K562 (cell line): Measurements from ENCODE around the gene DDAH2. TPM values are rescaled to one million over a fixed set of nuclear protein-coding genes. Genes with fewer than 3 reads are reported as not detected.

Experiments used
- ARNT ChIP-seq, 2 experiments: fragments of 450-650 bp; IDR thresholded peaks; 2 replicates each; pipeline ENCODE4 v1.6.1; 2016; ENCODE audit warnings: mild to moderate bottlenecking in 1 of 2
- CBFA2T3 ChIP-seq: fragments of 450-650 bp; IDR thresholded peaks from 2 replicates; pipeline ENCODE4 v1.6.1; 2017
- CEBPG ChIP-seq, 3 experiments: fragments of 200-800 bp in 1 of 3; sonication (Bioruptor generic) in 1 of 3; sonication (generic) in 1 of 3; formaldehyde crosslinking in 1 of 3; IDR thresholded peaks in 2 of 3; conservative IDR thresholded peaks in 1 of 3; 2 replicates each; pipeline versions ENCODE4 v1.6.1 to v1.8.0; 2016 to 2022; ENCODE audit warnings: missing compliant biosample characterization in 2 of 3, missing genetic modification characterization in 2 of 3, mild to moderate bottlenecking in 1 of 3, missing genetic modification reagents in 1 of 3
- GATA2 ChIP-seq: sonication (generic); formaldehyde crosslinking; IDR thresholded peaks from 2 replicates; pipeline ENCODE4 v1.4.0; 2020; ENCODE audit warnings: mild to moderate bottlenecking, missing genetic modification reagents
- HMG20B ChIP-seq: fragments of 250-450 bp; sonication (Bioruptor Pico); IDR thresholded peaks from 2 replicates; pipeline ENCODE4 v1.5.0; 2021; ENCODE audit warnings: mild to moderate bottlenecking
- NFYB ChIP-seq: IDR thresholded peaks from 2 replicates; pipeline ENCODE4 v1.6.1; 2011; ENCODE audit warnings: mild to moderate bottlenecking, moderate library complexity; ENCODE audit not compliant: insufficient read length; ENCODE audit errors: extremely low read depth
- PHF8 ChIP-seq: fragments of 200-600 bp; sonication (generic); IDR thresholded peaks from 2 replicates; pipeline ENCODE4 v1.6.1; 2012; ENCODE audit warnings: mixed run types, mild to moderate bottlenecking, inconsistent platforms, low read length, moderate library complexity, borderline replicate concordance
- PML ChIP-seq: IDR thresholded peaks from 2 replicates; pipeline ENCODE4 v1.6.1; 2012; ENCODE audit warnings: low read length, inconsistent platforms
- POLR2B ChIP-seq: fragments of 450-650 bp; IDR thresholded peaks from 2 replicates; pipeline ENCODE4 v1.6.1; 2018; ENCODE audit warnings: low read depth; ENCODE audit not compliant: partially characterized antibody
- SMARCA4 ChIP-seq: fragments of 450-650 bp; IDR thresholded peaks from 2 replicates; pipeline ENCODE4 v1.6.1; 2016
- SMARCB1 ChIP-seq: IDR thresholded peaks from 2 replicates; pipeline ENCODE4 v1.6.1; 2011; ENCODE audit warnings: improper control_type of control experiment, low read depth; ENCODE audit not compliant: insufficient read length
- TEAD4 ChIP-seq, 2 experiments: sonication (generic) in 1 of 2; formaldehyde crosslinking in 1 of 2; IDR thresholded peaks; 2 replicates each; pipeline versions ENCODE4 v1.6.1 to v1.8.0; 2012 to 2022; ENCODE audit warnings: borderline replicate concordance in 1 of 2, inconsistent platforms in 1 of 2, low read length in 1 of 2, mild to moderate bottlenecking in 1 of 2, missing genetic modification reagents in 1 of 2
- ZBTB1 ChIP-seq: sonication (generic); formaldehyde crosslinking; IDR thresholded peaks from 2 replicates; pipeline ENCODE4 v1.8.1; 2023; ENCODE audit warnings: missing genetic modification reagents, low read depth, mild to moderate bottlenecking, borderline replicate concordance
- polyA plus RNA-seq, 8 experiments: library from polyadenylated mRNA; depleted of rRNA in 4 of 8; stranded (reverse) in 5 of 8; unstranded in 3 of 8; fragments of >200 nt; fragmentation: Nextera tagmentation in 2 of 8; fragmentation: Illumina TruSeq in 1 of 8; extraction: Ambion mirVana in 2 of 8; extraction: Trizol in 1 of 8; gene quantifications; 2 replicates each; pipeline versions ENCODE4 v1.2.1 to v1.2.3, GENCODE V29; 2011 to 2014; ENCODE audit warnings: inconsistent platforms in 1 of 8, missing spikeins in 1 of 8
- total RNA-seq, 7 experiments: library from RNA; depleted of rRNA in 6 of 7; stranded (reverse); fragments of >200 nt in 6 of 7; fragmentation: Illumina TruSeq in 2 of 7; extraction: Trizol in 2 of 7; gene quantifications; 2 replicates each; pipeline versions ENCODE4 v1.2.1 to v1.2.3, GENCODE V29; 2011 to 2021; ENCODE audit warnings: low replicate concordance in 1 of 7
- TF ChIP-seq, protein P1 (sequence below): fragments of 450-650 bp; formaldehyde crosslinking; IDR thresholded peaks from 2 replicates; pipeline ENCODE4 v1.4.0; 2020; ENCODE audit warnings: mild to moderate bottlenecking, moderate library complexity
- TF ChIP-seq, protein P2 (sequence below), 3 experiments: fragments of 200-800 bp in 1 of 3; fragments of 250-450 bp in 1 of 3; fragments of 450-650 bp in 1 of 3; sonication (Bioruptor Pico) in 1 of 3; sonication (Bioruptor generic) in 1 of 3; formaldehyde crosslinking in 1 of 3; IDR thresholded peaks; 2 replicates each; pipeline versions ENCODE4 v1.6.1 to v1.8.0; 2016 to 2022; ENCODE audit warnings: mild to moderate bottlenecking in 2 of 3, missing genetic modification characterization in 2 of 3, missing compliant biosample characterization in 1 of 3, moderate library complexity in 1 of 3

The DDAH2 gene
- total and polyA plus RNA-seq, 9 of the 15 experiments (the other 6 are each of a cell fraction or from before 2014, with no cell fraction given), result 1.8 to 45.4 (median 21.4) TPM

DNA sequence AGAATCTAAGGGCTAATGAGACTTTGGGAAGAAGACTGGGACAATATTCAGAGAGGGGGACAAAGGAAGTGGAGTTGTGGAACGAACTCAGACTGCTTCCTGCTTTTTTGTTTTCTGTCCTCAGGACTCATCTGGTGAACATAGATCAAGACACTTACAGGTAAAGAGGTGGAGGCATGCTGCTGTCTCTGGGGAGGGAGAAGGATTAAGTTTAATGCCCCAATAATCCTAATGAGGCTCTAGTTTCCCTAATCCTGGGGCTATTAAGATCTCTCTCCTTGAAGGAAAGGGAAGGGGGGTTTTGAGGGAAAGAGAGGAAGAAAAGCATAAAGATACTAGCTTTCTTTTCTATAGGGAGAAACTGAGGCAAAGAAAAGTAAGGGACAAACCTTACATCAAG, 15.3 kb upstream of the DDAH2 start (continued):
- peak; percentile 17 for TF ChIP-seq POLR2B
- TF ChIP-seq SMARCB1, result no peak
- TF ChIP-seq HMG20B (CRISPR knock-in tag), result no peak
- TF ChIP-seq PML, result no peak
- no peak for TF ChIP-seq ARNT (IDR thresholded peaks at IDR 0.05)
- 0 out of 2 replicates have a peak, but pooled peaks have one; percentile 24 for TF ChIP-seq ZBTB1 (CRISPR knock-in tag)
- TF ChIP-seq, protein P1, sequence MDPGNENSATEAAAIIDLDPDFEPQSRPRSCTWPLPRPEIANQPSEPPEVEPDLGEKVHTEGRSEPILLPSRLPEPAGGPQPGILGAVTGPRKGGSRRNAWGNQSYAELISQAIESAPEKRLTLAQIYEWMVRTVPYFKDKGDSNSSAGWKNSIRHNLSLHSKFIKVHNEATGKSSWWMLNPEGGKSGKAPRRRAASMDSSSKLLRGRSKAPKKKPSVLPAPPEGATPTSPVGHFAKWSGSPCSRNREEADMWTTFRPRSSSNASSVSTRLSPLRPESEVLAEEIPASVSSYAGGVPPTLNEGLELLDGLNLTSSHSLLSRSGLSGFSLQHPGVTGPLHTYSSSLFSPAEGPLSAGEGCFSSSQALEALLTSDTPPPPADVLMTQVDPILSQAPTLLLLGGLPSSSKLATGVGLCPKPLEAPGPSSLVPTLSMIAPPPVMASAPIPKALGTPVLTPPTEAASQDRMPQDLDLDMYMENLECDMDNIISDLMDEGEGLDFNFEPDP (CRISPR knock-in tag), result no peak
- no peak for TF ChIP-seq PHF8
- no peak for TF ChIP-seq SMARCA4
- TF ChIP-seq, protein P2, sequence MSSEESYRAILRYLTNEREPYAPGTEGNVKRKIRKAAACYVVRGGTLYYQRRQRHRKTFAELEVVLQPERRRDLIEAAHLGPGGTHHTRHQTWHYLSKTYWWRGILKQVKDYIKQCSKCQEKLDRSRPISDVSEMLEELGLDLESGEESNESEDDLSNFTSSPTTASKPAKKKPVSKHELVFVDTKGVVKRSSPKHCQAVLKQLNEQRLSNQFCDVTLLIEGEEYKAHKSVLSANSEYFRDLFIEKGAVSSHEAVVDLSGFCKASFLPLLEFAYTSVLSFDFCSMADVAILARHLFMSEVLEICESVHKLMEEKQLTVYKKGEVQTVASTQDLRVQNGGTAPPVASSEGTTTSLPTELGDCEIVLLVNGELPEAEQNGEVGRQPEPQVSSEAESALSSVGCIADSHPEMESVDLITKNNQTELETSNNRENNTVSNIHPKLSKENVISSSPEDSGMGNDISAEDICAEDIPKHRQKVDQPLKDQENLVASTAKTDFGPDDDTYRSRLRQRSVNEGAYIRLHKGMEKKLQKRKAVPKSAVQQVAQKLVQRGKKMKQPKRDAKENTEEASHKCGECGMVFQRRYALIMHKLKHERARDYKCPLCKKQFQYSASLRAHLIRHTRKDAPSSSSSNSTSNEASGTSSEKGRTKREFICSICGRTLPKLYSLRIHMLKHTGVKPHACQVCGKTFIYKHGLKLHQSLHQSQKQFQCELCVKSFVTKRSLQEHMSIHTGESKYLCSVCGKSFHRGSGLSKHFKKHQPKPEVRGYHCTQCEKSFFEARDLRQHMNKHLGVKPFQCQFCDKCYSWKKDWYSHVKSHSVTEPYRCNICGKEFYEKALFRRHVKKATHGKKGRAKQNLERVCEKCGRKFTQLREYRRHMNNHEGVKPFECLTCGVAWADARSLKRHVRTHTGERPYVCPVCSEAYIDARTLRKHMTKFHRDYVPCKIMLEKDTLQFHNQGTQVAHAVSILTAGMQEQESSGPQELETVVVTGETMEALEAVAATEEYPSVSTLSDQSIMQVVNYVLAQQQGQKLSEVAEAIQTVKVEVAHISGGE (CRISPR knock-in tag; IDR thresholded peaks at IDR 0.05), result no peak
- no peak for TF ChIP-seq CBFA2T3
- TF ChIP-seq GATA2, result 0 out of 2 replicates have a peak, but pooled peaks have one; percentile 31
- no peak for TF ChIP-seq TEAD4 (IDR thresholded peaks at IDR 0.05; ENCODE audit: low read length)
- no peak for TF ChIP-seq TEAD4 (CRISPR knock-in tag; IDR thresholded peaks at IDR 0.05; ENCODE audit: borderline replicate concordance)
- 0 out of 2 replicates have a peak, but pooled peaks have one; percentile 7 for TF ChIP-seq CEBPG (CRISPR knock-in tag; IDR thresholded peaks at IDR 0.05)
- no peak for TF ChIP-seq CEBPG (tag; conservative IDR thresholded peaks at IDR 0.05 in 1 of 2, IDR thresholded peaks at IDR 0.05 in 1 of 2)
- no peak for TF ChIP-seq NFYB
